Measurements from ENCODE around the gene MOK. TPM values are rescaled to one million over a fixed set of nuclear protein-coding genes. Genes with fewer than 3 reads are reported as not detected.

MOK gene
- total RNA-seq, 4 donors from 2014 or later = 1.0 to 23.0 (median 11.9) TPM

GRCh38 chr14:102342238-102342637, 37.3 kb upstream of the MOK start:
- no peaks in the 10 kb centered on the region for H3K9me3 ChIP-seq
- no peak for DNase-seq
- H3K4me3 ChIP-seq = no peak overlapping the region
- H3K27me3 ChIP-seq = no peaks in the 10 kb centered on the region
- intact Hi-C loops (cut with DNase I; ENCODE audit: low total_unique reads) = no loop called here
- no peaks in the 10 kb centered on the region for H3K4me1 ChIP-seq
- no peak overlapping the region for H3K27ac ChIP-seq
- TF ChIP-seq POLR2A (IDR thresholded peaks at IDR 0.05) (no peak), CTCF (IDR thresholded peaks at IDR 0.05) (no peak)
- no peaks in the 10 kb centered on the region for H3K36me3 ChIP-seq

GRCh38 chr14:102341566-102341965, 36.6 kb upstream of the MOK start:
- intact Hi-C loops (cut with DNase I; ENCODE audit: low total_unique reads) = no loop called here
- H3K27me3 ChIP-seq = no peaks in the 10 kb centered on the region
- H3K4me1 ChIP-seq = no peaks in the 10 kb centered on the region
- no peak overlapping the region for H3K27ac ChIP-seq
- H3K4me3 ChIP-seq = no peak overlapping the region
- H3K36me3 ChIP-seq = no peaks in the 10 kb centered on the region
- TF ChIP-seq POLR2A (IDR thresholded peaks at IDR 0.05) (no peak), CTCF (IDR thresholded peaks at IDR 0.05) (no peak)
- DNase-seq = no peak
- H3K9me3 ChIP-seq = no peaks in the 10 kb centered on the region

- no peaks in the 10 kb centered on the region for H3K9me3 ChIP-seq
- intact Hi-C loops (cut with DNase I; ENCODE audit: low total_unique reads) = no loop called here
- no peak overlapping the region for H3K27ac ChIP-seq
- no peak for DNase-seq
- TF ChIP-seq POLR2A (IDR thresholded peaks at IDR 0.05) (no peak), CTCF (IDR thresholded peaks at IDR 0.05) (no peak)
- H3K4me3 ChIP-seq = no peak overlapping the region
- H3K27me3 ChIP-seq = no peaks in the 10 kb centered on the region
- H3K36me3 ChIP-seq = no peaks in the 10 kb centered on the region
- H3K4me1 ChIP-seq = no peaks in the 10 kb centered on the region
Observed at GRCh38 chr14:102338724-102339123, 33.8 kb upstream of the MOK start.

- no peak for TF ChIP-seq POLR2A (IDR thresholded peaks at IDR 0.05)
- no peak for TF ChIP-seq CTCF (IDR thresholded peaks at IDR 0.05)
- intact Hi-C loops (cut with DNase I; ENCODE audit: low total_unique reads) = no loop called here
- H3K27me3 ChIP-seq = no peaks in the 10 kb centered on the region
- H3K9me3 ChIP-seq = no peaks in the 10 kb centered on the region
- no peaks in the 10 kb centered on the region for H3K4me1 ChIP-seq
- H3K27ac ChIP-seq = no peak overlapping the region
- no peak for DNase-seq
- no peaks in the 10 kb centered on the region for H3K36me3 ChIP-seq
- H3K4me3 ChIP-seq = no peak overlapping the region
Observed at GRCh38 chr14:102335163-102335562, 30.2 kb upstream of the MOK start.

GRCh38 chr14:102333795-102334705, 29.1 kb upstream of the MOK start:
- H3K4me1 ChIP-seq = no peaks in the 10 kb centered on the region
- H3K27me3 ChIP-seq = no peaks in the 10 kb centered on the region
- DNase-seq = no peak
- TF ChIP-seq POLR2A (IDR thresholded peaks at IDR 0.05) = no peak
- TF ChIP-seq CTCF (IDR thresholded peaks at IDR 0.05) = no peak
- H3K36me3 ChIP-seq = no peaks in the 10 kb centered on the region
- H3K27ac ChIP-seq = no peak overlapping the region
- H3K9me3 ChIP-seq = no peaks in the 10 kb centered on the region
- no peak overlapping the region for H3K4me3 ChIP-seq
- intact Hi-C loops (cut with DNase I; ENCODE audit: low total_unique reads) = no loop called here

Measured in uterus (tissue), 4 donors.